Measurements from ENCODE around the gene C13orf42. TPM values are rescaled to one million over a fixed set of nuclear protein-coding genes. Genes with fewer than 3 reads are reported as not detected.
A peak's percentile ranks its signal among the peaks of the same experiment; 100 is the strongest.
"Not testable (repeated sequence)": the region's sequence is repeated elsewhere in the genome, so short reads cannot be mapped to it uniquely, and the experiment has no call there.

Gene C13orf42
- total RNA-seq, 2 experiments from 2014 or later: not detected

GRCh38 chr13:51080478-51081065, 30.5 kb downstream of the C13orf42 start:
- POLR2A ChIA-PET, H3K4me3 Mint-ChIP-seq: not testable (repeated sequence)

DNA sequence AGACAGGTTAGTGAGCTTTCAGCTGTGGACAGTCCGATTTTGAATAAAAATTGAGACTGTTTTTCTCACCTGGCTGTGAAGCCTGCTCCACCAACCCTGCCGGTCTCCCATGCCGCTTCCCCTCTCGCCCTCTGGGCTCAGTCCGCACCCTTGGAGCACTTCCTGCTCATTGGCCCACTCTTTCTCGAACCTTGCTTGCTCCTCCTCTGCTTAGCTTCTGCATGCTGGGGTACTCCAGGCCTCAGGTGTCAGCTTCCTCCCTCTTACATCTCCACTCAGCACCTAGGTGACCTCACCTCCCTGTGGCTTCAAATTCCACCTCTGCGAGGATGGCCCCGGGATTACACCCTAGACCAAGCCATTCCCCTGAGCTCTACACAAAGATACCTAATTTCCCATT, 39.6 kb downstream of the C13orf42 start:
- Mint-ChIP-seq H3K9me3 (ENCODE audit: insufficient read depth) (no peaks in the 10 kb centered on the region), H3K27ac (no peak overlapping the region), H3K4me3 (no peak overlapping the region), H3K27me3 (ENCODE audit: low read depth) (peaks cover 22% of the 10 kb centered on the region), H3K36me3 (ENCODE audit: low read depth) (no peaks in the 10 kb centered on the region), H3K4me1 (ENCODE audit: low read depth) (peaks cover 35% of the 10 kb centered on the region)
- ChIA-PET POLR2A (no interaction called here), CTCF (interaction anchor here (0.8 to 4.3 kb wide), 5 partner anchors 53 to 1094 kb away, joined by 3 to 37 read pairs (median 6); no protein-coding TSS in a partner anchor)
- DNase-seq (no peak), ATAC-seq (no peak)

More at GRCh38 chr13:51080478-51081065, 30.5 kb downstream of the C13orf42 start:
- peaks cover 18% of the 10 kb centered on the region for H3K27me3 Mint-ChIP-seq (ENCODE audit: low read depth)
- CTCF ChIA-PET; H3K4me1 Mint-ChIP-seq (ENCODE audit: low read depth); H3K36me3 Mint-ChIP-seq (ENCODE audit: low read depth); DNase-seq; H3K27ac Mint-ChIP-seq; ATAC-seq; H3K9me3 Mint-ChIP-seq (ENCODE audit: insufficient read depth): not testable (repeated sequence)

- DNase-seq (peak; percentile 86), ATAC-seq (peak; percentile 93)
- POLR2A ChIA-PET: interaction anchor here (0.9 to 1.7 kb wide), 2 partner anchors 78 to 159 kb away, joined by 4 to 7 read pairs; no protein-coding TSS in a partner anchor
- Mint-ChIP-seq H3K4me1 (ENCODE audit: low read depth) (peaks cover 45% of the 10 kb centered on the region), H3K9me3 (ENCODE audit: insufficient read depth) (no peaks in the 10 kb centered on the region), H3K36me3 (ENCODE audit: low read depth) (no peaks in the 10 kb centered on the region), H3K4me3 (no peak overlapping the region), H3K27me3 (ENCODE audit: low read depth) (peaks cover 16% of the 10 kb centered on the region), H3K27ac (peak overlapping the region; percentile 53)
- CTCF ChIA-PET: interaction anchor here (0.6 to 4.3 kb wide), 41 partner anchors 9 to 1436 kb away, joined by 3 to 37 read pairs (median 4); no protein-coding TSS in a partner anchor
These were observed 40.9 kb downstream of the C13orf42 start for GRCh38 chr13:51070005-51070649.

DNA sequence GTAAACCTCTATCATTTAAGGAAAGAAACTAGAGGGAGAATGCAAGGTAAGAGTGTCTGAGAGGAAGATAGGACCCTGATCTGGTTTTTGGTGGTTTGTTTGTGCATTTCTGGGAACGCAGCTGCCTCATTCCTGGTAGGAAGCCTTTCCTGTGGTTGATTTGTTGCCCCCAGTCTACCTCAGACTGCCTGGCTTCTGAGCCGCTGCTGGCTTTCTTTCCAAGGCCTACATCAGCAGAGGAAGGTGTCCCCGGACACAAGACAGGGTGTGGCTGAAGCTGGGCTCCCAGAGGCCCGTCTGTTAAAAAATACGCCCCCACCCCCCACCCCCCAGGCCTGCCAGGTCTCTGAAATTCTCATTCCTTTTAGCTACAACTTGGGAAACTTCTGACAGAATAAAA, 42.6 kb downstream of the C13orf42 start:
- Mint-ChIP-seq H3K36me3 (ENCODE audit: low read depth) (no peaks in the 10 kb centered on the region), H3K4me3 (no peak overlapping the region), H3K4me1 (ENCODE audit: low read depth) (peaks cover 45% of the 10 kb centered on the region), H3K27me3 (ENCODE audit: low read depth) (peaks cover 15% of the 10 kb centered on the region), H3K9me3 (ENCODE audit: insufficient read depth) (no peaks in the 10 kb centered on the region), H3K27ac (no peak overlapping the region)
- ATAC-seq (no peak), DNase-seq (no peak)
- ChIA-PET CTCF (interaction anchor here (1.2 to 4.3 kb wide), 12 partner anchors 9 to 1091 kb away, joined by 3 to 37 read pairs (median 8); no protein-coding TSS in a partner anchor), POLR2A (interaction anchor here (0.6 to 1.7 kb wide), 2 partner anchors 18 to 157 kb away, joined by 3 to 7 read pairs; no protein-coding TSS in a partner anchor)

GRCh38 chr13:51067706-51068105, 43.4 kb downstream of the C13orf42 start:
- H3K27me3 Mint-ChIP-seq (ENCODE audit: low read depth): peaks cover 15% of the 10 kb centered on the region
- no peaks in the 10 kb centered on the region for H3K36me3 Mint-ChIP-seq (ENCODE audit: low read depth)
- DNase-seq (no peak), ATAC-seq (no peak)
- ChIA-PET POLR2A (interaction anchor here (0.7 kb wide), 1 partner anchor 100 kb away, joined by 4 read pairs; no protein-coding TSS in a partner anchor), CTCF (interaction anchor here (0.6 to 2.6 kb wide), 5 partner anchors 11 to 1046 kb away, joined by 3 to 10 read pairs (median 3); no protein-coding TSS in a partner anchor)
- no peak overlapping the region for H3K4me3 Mint-ChIP-seq
- H3K9me3 Mint-ChIP-seq (ENCODE audit: insufficient read depth): no peaks in the 10 kb centered on the region
- H3K27ac Mint-ChIP-seq: no peak overlapping the region
- peaks cover 45% of the 10 kb centered on the region for H3K4me1 Mint-ChIP-seq (ENCODE audit: low read depth)

GRCh38 chr13:51067210-51067701, 43.8 kb downstream of the C13orf42 start:
- Mint-ChIP-seq H3K4me1 (ENCODE audit: low read depth) (peaks cover 45% of the 10 kb centered on the region), H3K9me3 (ENCODE audit: insufficient read depth) (no peaks in the 10 kb centered on the region), H3K27me3 (ENCODE audit: low read depth) (peaks cover 15% of the 10 kb centered on the region), H3K36me3 (ENCODE audit: low read depth) (no peaks in the 10 kb centered on the region), H3K27ac (no peak overlapping the region), H3K4me3 (no peak overlapping the region)
- ATAC-seq (no peak), DNase-seq (no peak)
- ChIA-PET POLR2A (interaction anchor here (0.7 kb wide), 1 partner anchor 100 kb away, joined by 4 read pairs; no protein-coding TSS in a partner anchor), CTCF (interaction anchor here (0.7 to 2.6 kb wide), 5 partner anchors 10 to 1046 kb away, joined by 3 to 10 read pairs (median 3); no protein-coding TSS in a partner anchor)

GRCh38 chr13:51066091-51066831, 44.8 kb downstream of the C13orf42 start:
- peaks cover 45% of the 10 kb centered on the region for H3K4me1 Mint-ChIP-seq (ENCODE audit: low read depth)
- H3K27me3 Mint-ChIP-seq (ENCODE audit: low read depth): peaks cover 15% of the 10 kb centered on the region
- no peak overlapping the region for H3K27ac Mint-ChIP-seq
- no peaks in the 10 kb centered on the region for H3K9me3 Mint-ChIP-seq (ENCODE audit: insufficient read depth)
- DNase-seq (no peak), ATAC-seq (no peak)
- no peaks in the 10 kb centered on the region for H3K36me3 Mint-ChIP-seq (ENCODE audit: low read depth)
- ChIA-PET CTCF (interaction anchor here (0.8 to 2.6 kb wide), 6 partner anchors 9 to 452 kb away, joined by 3 to 10 read pairs (median 3); no protein-coding TSS in a partner anchor), POLR2A (interaction anchor here (0.7 kb wide), 2 partner anchors 120 to 843 kb away, joined by 3 to 4 read pairs; no protein-coding TSS in a partner anchor)
- no peak overlapping the region for H3K4me3 Mint-ChIP-seq

- H3K27me3 Mint-ChIP-seq (ENCODE audit: low read depth): peaks cover 15% of the 10 kb centered on the region
- ATAC-seq (no peak), DNase-seq (no peak)
- CTCF ChIA-PET: interaction anchor here (0.8 to 2.6 kb wide), 5 partner anchors 9 to 451 kb away, joined by 3 to 10 read pairs (median 3); no protein-coding TSS in a partner anchor
- POLR2A ChIA-PET: interaction anchor here (0.7 kb wide), 2 partner anchors 120 to 843 kb away, joined by 3 to 4 read pairs; no protein-coding TSS in a partner anchor
- H3K4me1 Mint-ChIP-seq (ENCODE audit: low read depth): peaks cover 41% of the 10 kb centered on the region
- H3K9me3 Mint-ChIP-seq (ENCODE audit: insufficient read depth): no peaks in the 10 kb centered on the region
- H3K4me3 Mint-ChIP-seq: no peak overlapping the region
- no peak overlapping the region for H3K27ac Mint-ChIP-seq
- H3K36me3 Mint-ChIP-seq (ENCODE audit: low read depth): no peaks in the 10 kb centered on the region
These were observed 45.5 kb downstream of the C13orf42 start for GRCh38 chr13:51065372-51066090.

- no peaks in the 10 kb centered on the region for H3K36me3 Mint-ChIP-seq (ENCODE audit: low read depth)
- no peak overlapping the region for H3K27ac Mint-ChIP-seq
- H3K4me1 Mint-ChIP-seq (ENCODE audit: low read depth): peaks cover 33% of the 10 kb centered on the region
- H3K27me3 Mint-ChIP-seq (ENCODE audit: low read depth): peaks cover 15% of the 10 kb centered on the region
- ChIA-PET POLR2A (no interaction called here), CTCF (no interaction called here)
- no peaks in the 10 kb centered on the region for H3K9me3 Mint-ChIP-seq (ENCODE audit: insufficient read depth)
- ATAC-seq (no peak), DNase-seq (no peak)
- H3K4me3 Mint-ChIP-seq: no peak overlapping the region
These were observed 46.3 kb downstream of the C13orf42 start for GRCh38 chr13:51064753-51065152.

- Mint-ChIP-seq H3K27me3 (ENCODE audit: low read depth) (peaks cover 15% of the 10 kb centered on the region), H3K9me3 (ENCODE audit: insufficient read depth) (no peaks in the 10 kb centered on the region), H3K27ac (no peak overlapping the region), H3K4me3 (no peak overlapping the region), H3K4me1 (ENCODE audit: low read depth) (peaks cover 25% of the 10 kb centered on the region), H3K36me3 (ENCODE audit: low read depth) (no peaks in the 10 kb centered on the region)
- ChIA-PET CTCF (interaction anchor here (0.6 kb wide), 1 partner anchor 201 kb away, joined by 3 read pairs; no protein-coding TSS in a partner anchor), POLR2A (no interaction called here)
- no peak for ATAC-seq
- DNase-seq: no peak
These were observed 47.2 kb downstream of the C13orf42 start for GRCh38 chr13:51063909-51064308.

Measured in activated CD8-positive, alpha-beta T cell treated with anti-CD3 and anti-CD28 coated beads, Interleukin-2, amount 10 ng/mL, durations not matched to agents 7 days and 5 days (primary cell).